Hematopoietic multipotent progenitor cell treated with erythropoietin and hydrocortisone succinate and interleukin-3 and kit ligand, for 4 days (in vitro differentiated cells): ENCODE measurements around the gene CEP20.
"Not testable (repeated sequence)": the region's sequence is repeated elsewhere in the genome, so short reads cannot be mapped to it uniquely, and the experiment has no call there.

Experiments
- DNase-seq: peaks from one replicate; pipeline ENCODE4 v3.0.0-alpha.2; 2015

CEP20 gene

DNA sequence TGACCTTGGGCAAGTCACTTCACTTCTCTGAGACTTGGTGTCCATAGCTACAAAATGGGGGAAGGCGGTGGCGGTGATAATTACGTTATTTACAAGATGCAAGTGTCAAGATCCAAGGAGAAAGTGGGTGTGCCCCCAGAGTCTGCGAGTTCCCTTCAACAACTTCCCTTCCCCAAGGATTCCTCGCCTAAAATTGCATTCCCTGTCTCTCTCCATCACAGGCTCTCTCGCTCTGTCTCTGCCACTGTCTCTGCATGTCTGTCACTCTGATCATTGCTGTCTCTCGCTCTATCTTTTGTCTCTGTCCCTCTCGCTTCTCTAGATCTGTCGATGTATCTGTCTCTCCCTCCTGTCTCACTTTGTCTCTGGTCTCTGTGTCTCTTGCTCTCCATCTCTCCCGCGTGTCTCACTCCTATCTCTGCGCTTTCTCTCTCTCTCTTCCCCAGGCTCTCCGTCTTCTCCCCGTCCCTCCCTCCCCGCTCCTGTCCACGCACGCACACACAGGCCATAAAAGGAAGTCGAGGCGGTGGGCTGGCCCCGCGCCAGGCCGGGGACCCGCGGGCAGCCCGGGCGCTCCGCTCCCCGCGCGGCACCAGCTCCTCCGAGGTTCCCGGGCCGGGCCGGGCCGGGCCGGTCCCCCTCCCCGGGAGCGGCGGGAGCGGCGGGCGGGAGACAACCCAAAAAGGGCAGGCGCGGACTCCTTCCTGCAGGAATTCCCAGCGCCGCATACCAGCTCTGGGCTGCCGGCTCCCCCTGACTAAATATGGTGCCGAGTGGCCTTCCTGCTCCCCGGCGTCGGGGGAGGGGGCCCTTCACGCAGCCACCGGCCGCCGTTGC is 30.5 kb downstream of the CEP20 start:
- DNase-seq, result peak; percentile 43

- DNase-seq, result peak; percentile 40
Measured at GRCh38 chr16:15856901-15857698, 31.3 kb downstream of the CEP20 start, which contains the start of gene MYH11. MYH11 (minus strand) TSS chr16:15857028; CDS start chr16:15838252, 18,776 bp downstream.

GRCh38 chr16:15856182-15856581 is 32.2 kb downstream of the CEP20 start:
- peak; percentile 58 for DNase-seq

DNA sequence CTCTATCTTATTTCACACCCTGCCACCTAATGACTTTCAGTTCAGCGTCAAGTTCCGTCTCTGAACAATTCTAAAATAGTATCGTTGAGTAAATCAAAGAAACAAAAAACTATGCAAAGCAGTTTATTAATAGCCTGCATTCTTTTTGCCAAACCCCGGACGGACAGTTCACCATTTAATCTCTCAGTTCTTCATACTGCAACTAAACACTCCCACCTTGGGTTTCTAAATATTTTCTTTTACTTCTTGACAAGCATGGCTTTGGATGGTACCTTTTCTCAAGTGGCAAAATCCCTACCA is 32.7 kb downstream of the CEP20 start:
- DNase-seq, result no peak

GRCh38 chr16:15854906-15855703 is 33.3 kb downstream of the CEP20 start:
- no peak for DNase-seq

GRCh38 chr16:15854061-15854460 is 34.3 kb downstream of the CEP20 start:
- no peak for DNase-seq

GRCh38 chr16:15853021-15853420 is 35.4 kb downstream of the CEP20 start:
- DNase-seq, result no peak

GRCh38 chr16:15850555-15850954 is 37.8 kb downstream of the CEP20 start:
- not testable (repeated sequence) for DNase-seq

- DNase-seq, result no peak
Measured at GRCh38 chr16:15849209-15849981, 39.0 kb downstream of the CEP20 start.

DNA sequence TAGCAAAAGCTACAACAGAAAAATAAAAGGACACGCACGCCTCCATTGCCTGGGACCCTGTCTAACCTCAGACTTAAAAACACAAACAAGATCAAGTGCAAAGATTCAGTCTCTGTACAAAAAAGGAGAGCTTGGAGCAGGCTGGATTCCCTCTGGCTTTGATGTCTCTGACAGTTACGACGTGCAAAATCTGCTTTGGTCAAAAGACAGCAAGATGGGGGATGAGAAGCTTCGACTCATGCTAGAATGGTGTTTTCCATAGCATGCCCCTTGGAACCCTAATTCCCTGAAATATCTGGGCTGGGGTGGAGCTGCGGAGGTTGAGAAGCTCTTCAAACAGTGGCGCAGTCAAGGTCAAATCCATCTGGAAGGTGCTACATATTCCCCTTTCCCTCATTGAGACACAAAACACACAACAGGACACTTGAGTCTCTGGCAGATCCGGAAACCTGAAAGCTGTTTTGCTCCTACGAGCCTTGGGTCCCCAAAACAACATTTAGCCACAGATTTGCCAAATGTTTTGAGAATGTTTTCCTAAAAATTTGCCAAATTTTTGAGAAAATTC is 40.7 kb downstream of the CEP20 start:
- DNase-seq, result no peak

GRCh38 chr16:15846510-15846909 is 41.9 kb downstream of the CEP20 start:
- no peak for DNase-seq

DNA sequence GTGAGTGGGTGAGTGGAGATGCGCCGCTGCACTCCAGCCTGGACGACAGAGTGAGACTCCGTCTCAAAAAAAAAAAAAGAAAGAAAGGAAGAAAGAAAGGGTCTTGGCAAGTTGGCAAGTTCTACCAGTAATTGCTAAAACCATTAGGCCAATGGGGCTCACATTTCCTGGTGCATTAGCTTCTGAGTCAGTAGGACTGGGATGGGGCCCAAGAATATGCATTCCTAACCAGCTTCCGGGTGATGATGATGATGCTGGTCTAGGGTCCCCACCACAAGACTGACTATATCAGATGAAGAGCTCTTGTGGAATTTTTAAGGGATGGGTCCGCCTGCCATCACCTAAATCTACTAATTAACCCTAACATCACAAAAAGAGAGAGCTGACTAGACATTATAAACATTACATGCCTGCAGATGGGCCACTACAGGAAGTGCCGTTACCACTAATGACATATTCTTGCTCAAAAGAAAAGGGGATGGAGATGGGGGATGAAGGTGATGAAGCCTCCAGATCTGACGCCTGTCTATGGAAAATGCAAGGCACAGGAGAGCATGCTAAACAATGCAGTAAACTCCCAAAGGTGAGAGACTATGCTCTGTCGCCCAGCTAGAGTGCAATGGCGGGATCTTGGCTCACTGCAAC is 44.6 kb downstream of the CEP20 start:
- DNase-seq, result no peak

DNA sequence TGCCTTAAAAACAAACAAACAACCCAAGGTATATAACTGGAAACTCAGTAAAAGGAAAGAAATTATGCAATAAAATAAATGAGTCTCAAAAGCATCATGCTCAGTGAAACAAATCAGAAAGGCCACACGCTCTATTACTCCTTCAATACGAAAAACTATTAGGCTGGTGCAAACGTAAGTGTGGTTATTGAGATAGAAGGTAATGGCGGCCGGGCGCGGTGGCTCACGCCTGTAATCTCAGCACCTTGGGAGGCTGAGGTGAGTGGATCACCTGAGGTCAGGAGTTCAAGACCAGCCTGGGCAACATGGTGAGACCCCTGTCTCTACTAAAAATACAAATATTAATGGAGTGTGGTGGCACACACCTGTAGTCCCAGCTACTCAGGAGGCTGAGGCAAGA is 49.2 kb downstream of the CEP20 start:
- DNase-seq, result not testable (repeated sequence)

DNA sequence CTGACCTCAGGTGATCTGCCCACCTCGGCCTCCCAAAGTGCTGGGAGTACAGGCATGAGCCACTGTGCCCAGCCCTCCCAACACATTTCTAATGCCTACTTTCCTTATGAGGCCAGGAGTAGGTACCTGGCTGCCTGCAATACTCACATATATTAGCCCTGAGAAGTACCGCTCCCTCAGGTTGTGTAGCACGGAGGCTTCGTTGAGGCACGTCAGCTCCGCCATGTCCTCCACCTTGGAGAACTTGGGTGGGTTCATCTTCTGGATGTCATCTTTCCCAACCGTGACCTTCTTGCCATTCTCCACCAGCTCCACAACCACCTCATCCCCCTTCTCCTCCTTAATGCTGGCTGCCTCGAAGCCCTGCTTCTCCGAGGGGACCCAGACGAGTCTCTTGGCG is 50.6 kb downstream of the CEP20 start:
- DNase-seq, result no peak

GRCh38 chr16:15836965-15837611 is 51.3 kb downstream of the CEP20 start:
- DNase-seq, result no peak

- DNase-seq, result no peak
Measured at GRCh38 chr16:15836074-15836473, 52.3 kb downstream of the CEP20 start.

DNA sequence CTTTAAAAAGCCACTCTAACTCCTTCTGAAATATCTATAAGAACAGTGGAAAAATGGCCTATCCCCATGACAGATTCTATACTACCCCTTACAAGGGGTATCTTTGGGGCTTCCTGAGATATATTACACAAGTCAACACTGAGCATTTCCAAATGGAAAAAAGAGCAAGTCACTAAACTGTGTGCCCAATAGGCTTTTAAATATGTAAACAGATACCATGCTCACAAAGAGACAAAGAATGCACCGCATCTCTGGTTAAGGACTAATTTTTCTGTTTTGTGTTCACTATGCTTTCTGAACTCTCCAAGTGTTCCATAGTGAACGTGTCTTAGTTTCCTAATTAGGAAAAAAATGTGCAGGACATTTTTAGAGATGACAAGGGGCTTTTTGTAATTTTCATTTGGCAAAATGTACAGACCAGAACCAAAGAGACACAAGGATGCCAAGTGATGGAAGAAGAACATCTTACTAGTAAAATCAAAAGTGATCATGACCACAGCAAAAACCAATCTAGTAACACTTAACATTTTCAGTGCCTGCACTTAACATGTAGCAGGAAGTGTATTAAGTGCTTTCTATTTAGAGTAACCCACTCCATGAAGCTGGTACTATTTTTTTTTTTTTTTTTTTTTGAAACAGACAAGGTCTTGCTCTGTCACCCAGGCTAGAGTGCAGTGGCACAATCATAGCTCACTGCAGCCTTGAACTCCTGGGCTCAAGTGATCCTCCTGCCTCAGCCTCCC is 53.1 kb downstream of the CEP20 start:
- DNase-seq, result no peak

DNA sequence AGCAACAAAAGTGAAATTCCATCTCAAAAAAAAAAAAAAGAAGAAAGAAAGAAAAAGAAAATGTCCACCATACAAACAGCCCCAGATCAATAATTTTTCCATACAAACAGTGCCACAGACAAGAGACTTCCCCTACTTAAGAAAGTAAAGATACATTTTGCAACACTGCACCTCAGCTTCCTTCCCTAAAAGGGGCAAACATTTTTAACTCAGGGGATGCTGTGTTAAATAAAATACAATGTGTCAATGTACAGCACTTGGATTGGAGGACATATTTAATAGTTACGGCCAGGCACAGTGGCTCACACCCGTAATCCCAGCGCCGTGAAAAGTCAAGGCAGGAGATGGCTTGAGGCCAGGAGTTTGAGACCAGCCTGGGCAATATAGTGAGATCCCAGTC is 53.9 kb downstream of the CEP20 start:
- DNase-seq, result peak; percentile 43

- DNase-seq, result peak; percentile 33
Measured at GRCh38 chr16:15833541-15833940, 54.9 kb downstream of the CEP20 start.

DNA sequence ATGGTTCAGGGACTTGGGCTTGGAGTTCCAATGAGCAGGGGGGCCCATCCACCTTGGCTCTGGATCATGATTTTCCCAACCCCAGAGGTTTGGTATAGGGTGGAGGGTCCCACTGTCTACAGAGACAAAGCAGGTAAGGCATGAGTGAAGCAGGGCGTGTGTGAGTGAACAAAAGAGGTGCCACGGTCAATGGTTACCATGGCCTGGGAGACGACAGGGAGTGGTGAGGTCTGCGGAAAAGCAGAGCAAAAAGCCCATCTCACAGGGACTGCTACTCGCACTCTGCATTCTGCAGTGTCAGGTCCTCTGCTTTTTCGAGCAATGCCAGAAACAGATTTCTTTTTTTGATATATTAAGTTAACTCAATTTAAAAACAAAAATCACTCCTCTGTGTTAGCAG is 56.2 kb downstream of the CEP20 start:
- no peak for DNase-seq
